A673 (cell line): ENCODE measurements around the gene CEMIP.

Experiments
- EZH2 ChIP-seq: fragments of 200-600 bp; sonication (generic); IDR thresholded peaks from 2 replicates; pipeline ENCODE4 v1.6.1; 2017; ENCODE audit warnings: borderline replicate concordance, low read depth, mild to moderate bottlenecking, mixed read lengths, antibody characterized with exemption, low read length; ENCODE audit not compliant: poor library complexity, severe bottlenecking
- TF ChIP-seq, protein P1 (sequence below): fragments of 300-800, 200-600 bp; sonication (generic); conservative IDR thresholded peaks from 2 replicates; pipeline ENCODE4 v1.5.1; 2017; ENCODE audit warnings: low read depth, mild to moderate bottlenecking, antibody characterized with exemption, low read length, moderate library complexity, mixed read lengths

DNA sequence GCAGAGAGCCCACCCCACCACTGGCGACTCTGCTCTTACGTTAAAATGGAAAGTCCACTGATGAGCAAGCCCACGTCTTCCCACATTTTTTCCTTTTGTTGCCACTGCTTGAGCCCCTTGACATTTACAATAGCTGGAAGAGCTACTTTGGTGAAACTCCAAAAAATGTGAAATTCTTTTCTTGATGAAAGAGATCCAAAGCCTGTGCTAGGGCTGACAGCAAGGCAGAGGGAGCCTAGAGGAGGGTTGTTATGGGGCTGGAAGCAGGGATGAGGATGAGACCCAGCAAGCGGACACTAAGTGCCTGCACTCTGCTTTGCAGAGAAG, 97.1 kb downstream of the CEMIP start:
- TF ChIP-seq, protein P1, sequence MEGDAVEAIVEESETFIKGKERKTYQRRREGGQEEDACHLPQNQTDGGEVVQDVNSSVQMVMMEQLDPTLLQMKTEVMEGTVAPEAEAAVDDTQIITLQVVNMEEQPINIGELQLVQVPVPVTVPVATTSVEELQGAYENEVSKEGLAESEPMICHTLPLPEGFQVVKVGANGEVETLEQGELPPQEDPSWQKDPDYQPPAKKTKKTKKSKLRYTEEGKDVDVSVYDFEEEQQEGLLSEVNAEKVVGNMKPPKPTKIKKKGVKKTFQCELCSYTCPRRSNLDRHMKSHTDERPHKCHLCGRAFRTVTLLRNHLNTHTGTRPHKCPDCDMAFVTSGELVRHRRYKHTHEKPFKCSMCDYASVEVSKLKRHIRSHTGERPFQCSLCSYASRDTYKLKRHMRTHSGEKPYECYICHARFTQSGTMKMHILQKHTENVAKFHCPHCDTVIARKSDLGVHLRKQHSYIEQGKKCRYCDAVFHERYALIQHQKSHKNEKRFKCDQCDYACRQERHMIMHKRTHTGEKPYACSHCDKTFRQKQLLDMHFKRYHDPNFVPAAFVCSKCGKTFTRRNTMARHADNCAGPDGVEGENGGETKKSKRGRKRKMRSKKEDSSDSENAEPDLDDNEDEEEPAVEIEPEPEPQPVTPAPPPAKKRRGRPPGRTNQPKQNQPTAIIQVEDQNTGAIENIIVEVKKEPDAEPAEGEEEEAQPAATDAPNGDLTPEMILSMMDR, result no peak
- no peak for TF ChIP-seq EZH2
